Esophagus squamous epithelium (tissue), 4 donors: ENCODE data around the gene LRRN3.

Experiments used
- CTCF ChIP-seq, 6 experiments: fragments of 450-650 bp in 4 of 6; fragments of 200-600 bp in 2 of 6; sonication (generic) in 2 of 6; IDR thresholded peaks; one replicate each; pipeline ENCODE4 v1.5.1; 2016 to 2019; ENCODE audit warnings: antibody characterized with exemption in 6 of 6, mild to moderate bottlenecking in 4 of 6, moderate library complexity in 4 of 6
- POLR2A ChIP-seq, 4 donors: fragments of 450-650 bp; IDR thresholded peaks; one replicate each; pipeline ENCODE4 v1.6.1; 2017; ENCODE audit warnings: antibody characterized with exemption in 4 of 4, mild to moderate bottlenecking in 4 of 4, moderate library complexity in 3 of 4

- no peak for TF ChIP-seq CTCF (IDR thresholded peaks at IDR 0.05)
- TF ChIP-seq POLR2A (IDR thresholded peaks at IDR 0.05): no peak
These were observed 48.1 kb upstream of the LRRN3 start for GRCh38 chr7:111042842-111043241.
